ENCODE data around the gene DENND5A. TPM values are rescaled to one million over a fixed set of nuclear protein-coding genes. Genes with fewer than 3 reads are reported as not detected.
"Not testable (repeated sequence)": the region's sequence is repeated elsewhere in the genome, so short reads cannot be mapped to it uniquely, and the experiment has no call there.

Gene DENND5A
- total and polyA plus RNA-seq, 2 donors (not counting 1 experiment from before 2014, with no cell fraction given), result 125 to 235 TPM

DNA sequence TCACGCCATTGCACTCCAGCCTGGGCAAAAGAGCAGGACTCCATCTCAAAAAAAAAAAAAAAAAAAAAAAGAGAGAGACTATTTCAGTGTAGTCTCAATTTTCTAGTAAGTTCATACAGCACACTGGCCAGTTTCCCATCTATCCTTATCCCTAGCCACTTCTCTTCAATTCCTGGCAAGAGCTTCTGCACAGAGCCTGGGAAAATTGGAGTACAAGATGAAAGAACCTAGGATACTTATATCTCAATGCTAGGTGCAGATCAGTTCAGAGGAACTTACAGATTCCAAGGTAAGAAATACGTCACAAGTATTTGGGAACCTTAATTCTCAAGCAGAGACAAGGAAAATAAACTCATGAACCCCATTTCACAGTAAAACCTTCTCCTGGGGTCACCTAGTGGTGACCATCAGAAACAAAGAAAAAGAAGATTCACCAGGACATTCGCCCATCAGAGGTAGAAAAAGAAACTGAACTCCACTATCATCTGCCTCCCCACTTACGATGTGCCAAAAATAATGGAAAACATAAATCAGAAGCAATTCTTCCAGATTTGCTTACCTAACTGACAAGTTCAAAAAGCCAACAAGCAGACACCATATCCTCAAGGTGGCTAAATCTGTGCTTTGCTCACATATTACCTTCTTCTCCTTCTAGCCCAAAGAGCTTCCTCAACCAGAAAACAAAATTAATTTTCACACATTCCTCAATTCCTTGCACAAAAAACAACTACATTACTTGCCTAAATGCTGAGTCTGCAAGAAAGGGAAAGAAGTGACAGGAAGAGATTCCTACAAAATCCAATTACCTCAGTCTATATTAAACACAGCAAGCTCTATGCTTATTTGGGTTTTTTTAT, 4.9 kb downstream of the DENND5A start:
- H3K9ac ChIP-seq (ENCODE audit: insufficient read depth, low read length), result no peak overlapping the region
- no peak for TF ChIP-seq EZH2 (IDR thresholded peaks at IDR 0.05; ENCODE audit: low read length, missing control alignments)
- TF ChIP-seq, protein P1, sequence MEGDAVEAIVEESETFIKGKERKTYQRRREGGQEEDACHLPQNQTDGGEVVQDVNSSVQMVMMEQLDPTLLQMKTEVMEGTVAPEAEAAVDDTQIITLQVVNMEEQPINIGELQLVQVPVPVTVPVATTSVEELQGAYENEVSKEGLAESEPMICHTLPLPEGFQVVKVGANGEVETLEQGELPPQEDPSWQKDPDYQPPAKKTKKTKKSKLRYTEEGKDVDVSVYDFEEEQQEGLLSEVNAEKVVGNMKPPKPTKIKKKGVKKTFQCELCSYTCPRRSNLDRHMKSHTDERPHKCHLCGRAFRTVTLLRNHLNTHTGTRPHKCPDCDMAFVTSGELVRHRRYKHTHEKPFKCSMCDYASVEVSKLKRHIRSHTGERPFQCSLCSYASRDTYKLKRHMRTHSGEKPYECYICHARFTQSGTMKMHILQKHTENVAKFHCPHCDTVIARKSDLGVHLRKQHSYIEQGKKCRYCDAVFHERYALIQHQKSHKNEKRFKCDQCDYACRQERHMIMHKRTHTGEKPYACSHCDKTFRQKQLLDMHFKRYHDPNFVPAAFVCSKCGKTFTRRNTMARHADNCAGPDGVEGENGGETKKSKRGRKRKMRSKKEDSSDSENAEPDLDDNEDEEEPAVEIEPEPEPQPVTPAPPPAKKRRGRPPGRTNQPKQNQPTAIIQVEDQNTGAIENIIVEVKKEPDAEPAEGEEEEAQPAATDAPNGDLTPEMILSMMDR (conservative IDR thresholded peaks at IDR 0.05 in 1 of 2, IDR thresholded peaks at IDR 0.05 in 1 of 2; ENCODE audit: low read depth in 1 of 2, low read length in 2 of 2), result peak; percentile 16 to 17
- H3K27ac ChIP-seq (ENCODE audit: insufficient read depth, low read length), result no peak overlapping the region
- H3K4me3 ChIP-seq (replicated peaks in 1 of 4; ENCODE audit: control extremely low read depth in 1 of 4, insufficient read depth in 1 of 4, low read depth in 3 of 4, low read length in 4 of 4), result no peak overlapping the region
- no peak for DNase-seq (ENCODE audit: low read depth in 2 of 2)
- H4K20me1 ChIP-seq (ENCODE audit: control insufficient read depth, extremely low read depth, insufficient read depth, low read length), result no peaks in the 10 kb centered on the region
- no peak overlapping the region for H2AFZ ChIP-seq (ENCODE audit: low read length)
- no peaks in the 10 kb centered on the region for H3K27me3 ChIP-seq (ENCODE audit: control insufficient read depth, insufficient read depth, low read length)
- H3K4me2 ChIP-seq (ENCODE audit: extremely low read depth, insufficient read depth, low read length), result peak overlapping the region; percentile 7
- H3K9me3 ChIP-seq (ENCODE audit: control insufficient read depth, insufficient read depth, low read depth, low read length), result no peaks in the 10 kb centered on the region
- peaks cover 79% of the 10 kb centered on the region for H3K79me2 ChIP-seq (ENCODE audit: control insufficient read depth, insufficient read depth, low read length)
- H3K36me3 ChIP-seq (ENCODE audit: control insufficient read depth, insufficient read depth, low read length), result no peaks in the 10 kb centered on the region
- no peaks in the 10 kb centered on the region for H3K4me1 ChIP-seq (ENCODE audit: control insufficient read depth, extremely low read depth, insufficient read depth, low read length)

DNA sequence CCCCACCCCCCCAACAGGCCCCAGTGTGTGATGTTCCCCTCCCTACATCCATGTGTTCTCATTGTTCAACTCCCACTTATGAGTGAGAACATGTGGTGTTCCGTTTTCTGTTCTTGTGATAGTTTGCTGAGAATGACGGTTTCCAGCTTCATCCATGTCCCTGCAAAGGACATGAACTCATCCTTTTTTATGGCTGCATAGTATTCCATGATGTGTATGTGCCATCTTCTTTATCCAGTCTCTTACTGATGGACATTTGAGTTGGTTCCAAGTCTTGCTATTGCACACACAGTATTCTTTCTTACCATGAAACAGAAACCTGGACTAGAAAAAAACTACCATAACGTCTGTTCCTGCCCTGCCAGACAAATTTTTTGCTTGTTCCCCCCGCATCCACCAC, 6.9 kb downstream of the DENND5A start:
- H4K20me1 ChIP-seq (ENCODE audit: control insufficient read depth, extremely low read depth, insufficient read depth, low read length); H3K4me2 ChIP-seq (ENCODE audit: extremely low read depth, insufficient read depth, low read length); H3K9ac ChIP-seq (ENCODE audit: insufficient read depth, low read length); DNase-seq (ENCODE audit: low read depth in 2 of 2); H3K9me3 ChIP-seq (ENCODE audit: control insufficient read depth, insufficient read depth, low read depth, low read length); H3K4me1 ChIP-seq (ENCODE audit: control insufficient read depth, extremely low read depth, insufficient read depth, low read length); H2AFZ ChIP-seq (ENCODE audit: low read length); H3K36me3 ChIP-seq (ENCODE audit: control insufficient read depth, insufficient read depth, low read length); H3K27ac ChIP-seq (ENCODE audit: insufficient read depth, low read length); H3K4me3 ChIP-seq (replicated peaks in 1 of 4; ENCODE audit: control extremely low read depth in 1 of 4, insufficient read depth in 1 of 4, low read depth in 3 of 4, low read length in 4 of 4); H3K27me3 ChIP-seq (ENCODE audit: control insufficient read depth, insufficient read depth, low read length): not testable (repeated sequence)
- peaks cover 78% of the 10 kb centered on the region for H3K79me2 ChIP-seq (ENCODE audit: control insufficient read depth, insufficient read depth, low read length)

DNA sequence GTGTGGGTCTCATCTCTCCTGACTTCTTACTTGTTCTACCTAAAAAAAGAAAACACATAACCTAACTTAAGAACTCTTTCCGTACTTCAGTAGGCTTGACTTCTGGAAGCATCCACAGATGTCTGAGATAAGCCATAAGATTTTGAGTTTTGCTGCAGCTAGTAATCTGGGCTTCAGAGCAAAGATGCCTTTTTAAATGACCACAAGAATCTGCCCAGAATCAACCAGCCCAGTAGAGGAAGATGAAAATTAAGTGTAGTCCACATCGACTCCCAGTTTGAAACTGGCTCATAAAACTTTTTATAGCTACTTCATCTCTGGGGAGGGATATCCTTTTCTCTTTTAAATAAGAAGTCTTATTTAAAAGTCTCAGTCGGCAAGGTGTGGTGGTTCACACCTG, 10.7 kb downstream of the DENND5A start:
- no peak overlapping the region for H2AFZ ChIP-seq (ENCODE audit: low read length)
- no peak overlapping the region for H3K9ac ChIP-seq (ENCODE audit: insufficient read depth, low read length)
- H3K79me2 ChIP-seq (ENCODE audit: control insufficient read depth, insufficient read depth, low read length), result peaks cover 72% of the 10 kb centered on the region
- no peaks in the 10 kb centered on the region for H3K9me3 ChIP-seq (ENCODE audit: control insufficient read depth, insufficient read depth, low read depth, low read length)
- no peak for TF ChIP-seq EZH2 (IDR thresholded peaks at IDR 0.05; ENCODE audit: low read length, missing control alignments)
- TF ChIP-seq, protein P1 (conservative IDR thresholded peaks at IDR 0.05 in 1 of 2, IDR thresholded peaks at IDR 0.05 in 1 of 2; ENCODE audit: low read depth in 1 of 2, low read length in 2 of 2), result no peak
- H3K4me1 ChIP-seq (ENCODE audit: control insufficient read depth, extremely low read depth, insufficient read depth, low read length), result no peaks in the 10 kb centered on the region
- H3K36me3 ChIP-seq (ENCODE audit: control insufficient read depth, insufficient read depth, low read length), result no peaks in the 10 kb centered on the region
- no peak overlapping the region for H3K4me3 ChIP-seq (replicated peaks in 1 of 4; ENCODE audit: control extremely low read depth in 1 of 4, insufficient read depth in 1 of 4, low read depth in 3 of 4, low read length in 4 of 4)
- no peak for DNase-seq (ENCODE audit: low read depth in 2 of 2)
- H4K20me1 ChIP-seq (ENCODE audit: control insufficient read depth, extremely low read depth, insufficient read depth, low read length), result no peaks in the 10 kb centered on the region
- H3K27me3 ChIP-seq (ENCODE audit: control insufficient read depth, insufficient read depth, low read length), result no peaks in the 10 kb centered on the region
- H3K4me2 ChIP-seq (ENCODE audit: extremely low read depth, insufficient read depth, low read length), result no peak overlapping the region
- no peak overlapping the region for H3K27ac ChIP-seq (ENCODE audit: insufficient read depth, low read length)
